Thoracic aorta (tissue), 2 donors: Measurements from ENCODE around the gene JAM3. TPM values are rescaled to one million over a fixed set of nuclear protein-coding genes. Genes with fewer than 3 reads are reported as not detected.
A peak's percentile ranks its signal among the peaks of the same experiment; 100 is the strongest.

Experiments
- ATAC-seq: fragments of 150-250 bp; one replicate; pipeline ENCODE4 v1.8.0; 2017; ENCODE audit warnings: low read depth; ENCODE audit not compliant: insufficient number of reproducible peaks, low FRiP score
- DNase-seq: peaks from one replicate; pipeline ENCODE4 v3.0.0-alpha.2; 2020; ENCODE audit warnings: low spot score
- H3K27ac ChIP-seq, 2 donors: fragments of 200-600 bp; sonication (generic); 1 replicate in 1 of 2; 2 replicates in 1 of 2; pipeline ENCODE4 v1.5.1; 2016; ENCODE audit warnings: mild to moderate bottlenecking in 2 of 2, moderate library complexity in 2 of 2
- H3K27me3 ChIP-seq: fragments of 200-600 bp; sonication (generic); replicated peaks from 2 replicates; pipeline ENCODE4 v1.6.0; 2016; ENCODE audit warnings: mild to moderate bottlenecking; ENCODE audit not compliant: insufficient read depth
- H3K36me3 ChIP-seq: fragments of 200-600 bp; sonication (generic); one replicate; pipeline ENCODE4 v1.5.1; 2016
- H3K4me1 ChIP-seq, 2 donors: fragments of 200-600 bp; sonication (generic); 1 replicate in 1 of 2; 2 replicates in 1 of 2; pipeline versions ENCODE4 v1.5.1 to v1.6.0; 2016; ENCODE audit warnings: low read depth in 2 of 2, mild to moderate bottlenecking in 1 of 2; ENCODE audit not compliant: control insufficient read depth in 1 of 2
- H3K4me3 ChIP-seq: fragments of 200-600 bp; sonication (generic); 2 replicates; pipeline ENCODE4 v1.5.1; 2016; ENCODE audit warnings: mild to moderate bottlenecking
- H3K9me3 ChIP-seq: fragments of 200-600 bp; sonication (generic); 2 replicates; pipeline ENCODE4 v1.5.1; 2016
- CTCF ChIP-seq: fragments of 200-600 bp; sonication (generic); IDR thresholded peaks from one replicate; pipeline ENCODE4 v1.5.1; 2019; ENCODE audit warnings: antibody characterized with exemption
- total RNA-seq, 2 donors: library from RNA; depleted of rRNA; stranded (reverse); fragments of >200 nt; gene quantifications; one replicate each; pipeline versions ENCODE4 v1.1.0 to v1.2.3, GENCODE V29; 2016

JAM3 gene
- total RNA-seq, 2 donors from 2014 or later, result 83.7 to 110 TPM

- no peak overlapping the region for H3K27ac ChIP-seq
- H3K9me3 ChIP-seq, result no peaks in the 10 kb centered on the region
- H3K36me3 ChIP-seq, result no peaks in the 10 kb centered on the region
- DNase-seq (no peak), ATAC-seq (no peak)
- no peak overlapping the region for H3K4me3 ChIP-seq
- H3K27me3 ChIP-seq, result no peaks in the 10 kb centered on the region
- H3K4me1 ChIP-seq, result peaks cover 10 to 24% of the 10 kb centered on the region in 2 donors
- no peak for TF ChIP-seq CTCF
Observed at GRCh38 chr11:134030853-134031252, 38.0 kb upstream of the JAM3 start.

GRCh38 chr11:134032043-134032442 is 36.8 kb upstream of the JAM3 start:
- no peak for DNase-seq
- Histone ChIP-seq H3K9me3 (no peaks in the 10 kb centered on the region), H3K4me3 (no peak overlapping the region), H3K4me1 (peaks cover 10 to 24% of the 10 kb centered on the region in 2 donors), H3K27ac (no peak overlapping the region), H3K27me3 (no peaks in the 10 kb centered on the region), H3K36me3 (no peaks in the 10 kb centered on the region)
- TF ChIP-seq CTCF, result no peak
- ATAC-seq, result no peak

- H3K4me3 ChIP-seq, result no peak overlapping the region
- no peak for TF ChIP-seq CTCF
- H3K4me1 ChIP-seq, result peaks cover 10 to 26% of the 10 kb centered on the region in 2 donors
- ATAC-seq (no peak), DNase-seq (no peak)
- H3K9me3 ChIP-seq, result no peaks in the 10 kb centered on the region
- peak overlapping the region; percentile 65 to 88 for H3K27ac ChIP-seq
- no peaks in the 10 kb centered on the region for H3K36me3 ChIP-seq
- no peaks in the 10 kb centered on the region for H3K27me3 ChIP-seq
Observed at GRCh38 chr11:134032501-134033091, 36.3 kb upstream of the JAM3 start.

GRCh38 chr11:134033276-134033675 is 35.6 kb upstream of the JAM3 start:
- Histone ChIP-seq H3K36me3 (no peaks in the 10 kb centered on the region), H3K27ac (peak overlapping the region; percentile 65 to 88), H3K4me3 (peak overlapping the region; percentile 65), H3K27me3 (no peaks in the 10 kb centered on the region), H3K4me1 (peaks cover 10 to 32% of the 10 kb centered on the region in 2 donors), H3K9me3 (no peaks in the 10 kb centered on the region)
- ATAC-seq, result no peak
- DNase-seq, result no peak
- no peak for TF ChIP-seq CTCF

- Histone ChIP-seq H3K4me1 (peaks cover 13 to 37% of the 10 kb centered on the region in 2 donors), H3K27me3 (no peaks in the 10 kb centered on the region), H3K27ac (peak overlapping the region; percentile 65 to 88), H3K36me3 (no peaks in the 10 kb centered on the region), H3K9me3 (no peaks in the 10 kb centered on the region), H3K4me3 (peak overlapping the region; percentile 65)
- no peak for TF ChIP-seq CTCF
- ATAC-seq (peak; percentile 75), DNase-seq (peak; percentile 64)
Observed at GRCh38 chr11:134033696-134034491, 35.0 kb upstream of the JAM3 start.
